Mucosa of descending colon (tissue), 3 donors: ENCODE data around the gene NELL2. TPM values are rescaled to one million over a fixed set of nuclear protein-coding genes. Genes with fewer than 3 reads are reported as not detected.

Experiments used
- ATAC-seq: fragments of 200-7000 bp; cut with Tn5 transposase; one replicate; pipeline ENCODE4 v1.9.1; 2020; ENCODE audit warnings: mild to moderate bottlenecking, moderate library complexity
- DNase-seq, 3 donors: peaks; one replicate each; pipeline ENCODE4 v3.0.0-alpha.2; 2020
- H3K36me3 ChIP-seq: fragments of 200-600 bp; one replicate; pipeline ENCODE4 v1.8.0; 2021; ENCODE audit warnings: low read depth, mild to moderate bottlenecking
- H3K4me1 ChIP-seq: fragments of 200-600 bp; one replicate; pipeline ENCODE4 v1.8.0; 2021; ENCODE audit warnings: low read depth, mild to moderate bottlenecking
- H3K4me3 ChIP-seq: fragments of 200-600 bp; one replicate; pipeline ENCODE4 v1.8.0; 2021; ENCODE audit warnings: mild to moderate bottlenecking
- H3K9me3 ChIP-seq: fragments of 200-600 bp; one replicate; pipeline ENCODE4 v1.8.0; 2021; ENCODE audit warnings: mild to moderate bottlenecking
- intact Hi-C, 2 donors: fragments of 100-400 bp; cut with DNase I in 1 of 2; cut with micrococcal nuclease in 1 of 2; formaldehyde crosslinking; loops; one replicate each; pipeline versions ENCODE4 v1.11.0 to v1.11.1; 2022; cut with DNase I, micrococcal nuclease
- total RNA-seq, 3 donors: library from RNA; stranded (reverse); fragmentation: NEBNext Ultra II Directional in 2 of 3; extraction: Animal tissue kit (Norgen Biotek cat#: 25700) in 2 of 3; gene quantifications; one replicate each; pipeline versions ENCODE4 v1.2.1 to v1.2.4, GENCODE V29; 2021 to 2023
- TF ChIP-seq, protein P1 (sequence below): fragments of 200-600 bp; IDR thresholded peaks from one replicate; pipeline ENCODE4 v1.8.0; 2022; ENCODE audit warnings: antibody characterized with exemption, mild to moderate bottlenecking
- donor health status: DM: no; HTN: no; CAD: no; lungs with moderate emphysema.
- donor health status: DM: no; HTN: no; CAD: no.
- donor health status: DM: no; HTN: yes; CAD: no.

Gene NELL2
- total RNA-seq, 3 donors from 2014 or later, result 2.4 to 7.4 (median 5.8) TPM

DNA sequence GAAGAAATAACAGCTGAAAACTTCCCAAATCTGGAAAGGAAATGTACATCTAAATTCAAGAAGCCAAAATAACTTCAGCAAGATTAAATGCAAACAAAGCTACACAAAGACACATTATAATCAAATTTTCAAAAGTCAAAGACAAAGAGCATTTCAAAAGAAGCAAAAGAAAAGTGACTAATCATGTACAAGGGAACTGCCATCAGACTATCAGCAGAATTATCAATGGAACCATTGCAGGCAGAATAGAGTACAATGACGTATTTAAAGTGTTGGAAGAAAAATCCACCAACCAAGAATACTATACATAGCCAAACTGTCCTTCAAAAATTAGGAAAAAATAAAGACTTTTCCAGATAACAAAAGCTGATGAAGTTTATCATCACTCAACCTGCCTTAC, 147.5 kb downstream of the NELL2 start:
- no peak for ATAC-seq

DNA sequence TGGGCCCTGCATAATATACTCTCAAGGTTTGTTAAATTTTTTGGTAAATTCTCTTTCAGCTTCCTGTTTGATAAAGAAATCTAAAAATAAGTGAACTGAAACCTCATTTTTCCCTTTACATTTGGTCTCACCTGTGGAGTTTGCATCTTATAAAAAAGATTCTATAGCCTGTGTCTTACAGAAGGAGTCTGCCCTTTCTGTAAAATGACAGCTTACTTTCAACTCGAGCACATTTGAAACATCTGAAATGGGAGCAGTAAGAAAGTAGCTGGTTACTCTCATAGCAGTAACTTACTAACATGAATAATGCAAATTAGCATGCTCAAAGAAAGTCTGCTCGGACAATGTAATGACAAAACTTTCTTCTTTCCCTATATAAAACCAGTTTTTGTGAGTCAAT, 155.8 kb downstream of the NELL2 start:
- ATAC-seq, result no peak
- H3K4me1 ChIP-seq, result no peaks in the 10 kb centered on the region
- TF ChIP-seq, protein P1, sequence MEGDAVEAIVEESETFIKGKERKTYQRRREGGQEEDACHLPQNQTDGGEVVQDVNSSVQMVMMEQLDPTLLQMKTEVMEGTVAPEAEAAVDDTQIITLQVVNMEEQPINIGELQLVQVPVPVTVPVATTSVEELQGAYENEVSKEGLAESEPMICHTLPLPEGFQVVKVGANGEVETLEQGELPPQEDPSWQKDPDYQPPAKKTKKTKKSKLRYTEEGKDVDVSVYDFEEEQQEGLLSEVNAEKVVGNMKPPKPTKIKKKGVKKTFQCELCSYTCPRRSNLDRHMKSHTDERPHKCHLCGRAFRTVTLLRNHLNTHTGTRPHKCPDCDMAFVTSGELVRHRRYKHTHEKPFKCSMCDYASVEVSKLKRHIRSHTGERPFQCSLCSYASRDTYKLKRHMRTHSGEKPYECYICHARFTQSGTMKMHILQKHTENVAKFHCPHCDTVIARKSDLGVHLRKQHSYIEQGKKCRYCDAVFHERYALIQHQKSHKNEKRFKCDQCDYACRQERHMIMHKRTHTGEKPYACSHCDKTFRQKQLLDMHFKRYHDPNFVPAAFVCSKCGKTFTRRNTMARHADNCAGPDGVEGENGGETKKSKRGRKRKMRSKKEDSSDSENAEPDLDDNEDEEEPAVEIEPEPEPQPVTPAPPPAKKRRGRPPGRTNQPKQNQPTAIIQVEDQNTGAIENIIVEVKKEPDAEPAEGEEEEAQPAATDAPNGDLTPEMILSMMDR, result no peak
- no peak for DNase-seq
- intact Hi-C loops, result no loop called here
- H3K36me3 ChIP-seq, result no peaks in the 10 kb centered on the region
- no peak overlapping the region for H3K4me3 ChIP-seq
- no peaks in the 10 kb centered on the region for H3K9me3 ChIP-seq

More for the DNA sequence above, 147.5 kb downstream of the NELL2 start:
- intact Hi-C loops, result no loop called here
- Histone ChIP-seq H3K36me3 (no peaks in the 10 kb centered on the region), H3K4me1 (no peaks in the 10 kb centered on the region), H3K9me3 (peaks cover 30% of the 10 kb centered on the region), H3K4me3 (no peak overlapping the region)
- TF ChIP-seq, protein P1, result no peak
- no peak for DNase-seq

DNA sequence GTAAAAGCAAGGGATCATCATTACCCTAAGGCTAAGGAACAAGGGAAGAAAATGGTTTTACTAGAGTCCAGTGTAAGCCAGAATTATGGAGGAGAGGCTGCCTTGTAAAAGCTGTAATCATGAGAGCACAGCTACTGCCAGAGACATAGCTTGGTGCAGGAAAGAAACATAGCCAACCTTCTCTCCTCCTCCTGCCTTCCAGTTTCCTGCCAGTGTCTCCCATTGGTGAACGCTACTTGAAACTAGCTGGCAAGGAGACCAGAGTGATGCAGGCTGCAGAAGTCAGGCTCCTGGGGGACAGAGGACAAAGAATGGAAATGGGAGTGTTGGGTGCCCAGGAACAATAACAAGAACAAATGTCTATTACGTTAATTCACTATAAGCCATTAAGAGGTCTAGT, 158.5 kb downstream of the NELL2 start:
- Histone ChIP-seq H3K4me1 (no peaks in the 10 kb centered on the region), H3K4me3 (no peak overlapping the region), H3K36me3 (no peaks in the 10 kb centered on the region), H3K9me3 (no peaks in the 10 kb centered on the region)
- intact Hi-C loops, result no loop called here
- TF ChIP-seq, protein P1, result no peak
- DNase-seq, result no peak
- ATAC-seq, result no peak

DNA sequence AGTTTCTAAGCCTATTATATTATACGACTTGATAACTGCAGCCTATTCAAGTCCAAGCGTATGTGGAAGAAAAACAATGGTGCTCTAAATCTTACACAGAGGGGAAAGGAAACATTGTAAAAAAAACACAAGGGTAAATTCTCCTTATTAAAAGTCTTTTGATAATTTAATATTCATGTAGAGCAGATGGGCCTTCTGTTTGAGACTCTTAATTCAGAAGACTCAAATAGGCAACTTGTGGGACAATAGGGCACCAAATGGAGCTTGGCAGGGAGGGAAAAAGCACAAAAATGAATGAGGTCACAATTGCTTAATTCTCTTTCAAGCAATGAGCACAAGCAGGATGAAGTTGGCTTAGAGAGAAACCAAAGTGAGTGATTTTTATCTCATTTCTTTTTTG, 159.4 kb downstream of the NELL2 start:
- no peaks in the 10 kb centered on the region for H3K4me1 ChIP-seq
- TF ChIP-seq, protein P1, result no peak
- no peak overlapping the region for H3K4me3 ChIP-seq
- DNase-seq (no peak), ATAC-seq (no peak)
- no peaks in the 10 kb centered on the region for H3K9me3 ChIP-seq
- intact Hi-C loops, result no loop called here
- H3K36me3 ChIP-seq, result no peaks in the 10 kb centered on the region

DNA sequence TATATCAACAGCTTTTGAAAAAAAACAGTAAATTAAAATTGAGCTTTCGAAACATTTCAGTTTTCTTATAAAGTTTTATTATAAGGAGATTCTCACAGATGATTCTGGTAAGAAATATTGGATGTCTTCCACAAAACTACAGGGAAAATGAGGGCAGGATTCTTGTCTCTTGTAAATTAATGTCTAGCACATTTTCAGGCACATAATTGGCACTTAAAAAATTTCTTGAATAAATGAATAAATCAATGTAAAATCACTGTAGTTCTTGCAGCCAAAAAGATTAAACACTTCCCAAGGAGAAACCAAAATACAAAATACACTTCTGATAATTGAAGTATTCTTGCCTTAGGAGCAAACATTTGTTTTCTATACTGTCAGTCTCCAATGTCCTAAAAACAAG, 164.4 kb downstream of the NELL2 start:
- TF ChIP-seq, protein P1, result no peak
- no peak overlapping the region for H3K4me3 ChIP-seq

DNA sequence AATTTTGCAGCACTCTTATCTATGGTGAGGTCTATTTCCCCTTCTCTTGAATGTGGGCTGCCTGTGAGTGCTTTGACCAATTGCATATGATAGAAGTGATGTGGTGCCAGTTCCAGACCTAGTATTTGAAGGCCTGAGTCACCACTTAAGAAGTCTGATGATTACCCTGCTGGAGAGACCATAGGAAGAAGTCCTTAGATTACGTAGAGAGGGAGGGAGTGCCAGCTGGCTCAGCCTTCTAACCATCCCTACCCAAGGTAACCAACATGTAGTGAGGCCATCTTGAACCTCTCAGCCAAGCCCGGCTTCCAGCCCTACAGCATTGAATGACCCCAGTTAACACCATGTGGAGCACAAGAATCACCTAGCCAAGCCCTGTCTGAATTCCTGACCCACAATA, 166.9 kb downstream of the NELL2 start:
- TF ChIP-seq, protein P1, result no peak
- Histone ChIP-seq H3K4me3 (no peak overlapping the region), H3K9me3 (no peaks in the 10 kb centered on the region), H3K4me1 (no peaks in the 10 kb centered on the region), H3K36me3 (no peaks in the 10 kb centered on the region)
- intact Hi-C loops, result no loop called here
- DNase-seq (no peak), ATAC-seq (no peak)

More for the DNA sequence above, 164.4 kb downstream of the NELL2 start:
- Histone ChIP-seq H3K36me3 (no peaks in the 10 kb centered on the region), H3K9me3 (no peaks in the 10 kb centered on the region), H3K4me1 (no peaks in the 10 kb centered on the region)
- intact Hi-C loops, result no loop called here
- ATAC-seq (no peak), DNase-seq (no peak)
